HG03064 (cell line): ENCODE data around the gene MPHOSPH9.

Experiments
- ATAC-seq: cut with Tn5 transposase; IDR thresholded peaks from one replicate; pipeline ENCODE4 v1.9.1; 2021; ENCODE audit warnings: low read depth; ENCODE audit not compliant: unreplicated experiment

Gene MPHOSPH9, protein sequence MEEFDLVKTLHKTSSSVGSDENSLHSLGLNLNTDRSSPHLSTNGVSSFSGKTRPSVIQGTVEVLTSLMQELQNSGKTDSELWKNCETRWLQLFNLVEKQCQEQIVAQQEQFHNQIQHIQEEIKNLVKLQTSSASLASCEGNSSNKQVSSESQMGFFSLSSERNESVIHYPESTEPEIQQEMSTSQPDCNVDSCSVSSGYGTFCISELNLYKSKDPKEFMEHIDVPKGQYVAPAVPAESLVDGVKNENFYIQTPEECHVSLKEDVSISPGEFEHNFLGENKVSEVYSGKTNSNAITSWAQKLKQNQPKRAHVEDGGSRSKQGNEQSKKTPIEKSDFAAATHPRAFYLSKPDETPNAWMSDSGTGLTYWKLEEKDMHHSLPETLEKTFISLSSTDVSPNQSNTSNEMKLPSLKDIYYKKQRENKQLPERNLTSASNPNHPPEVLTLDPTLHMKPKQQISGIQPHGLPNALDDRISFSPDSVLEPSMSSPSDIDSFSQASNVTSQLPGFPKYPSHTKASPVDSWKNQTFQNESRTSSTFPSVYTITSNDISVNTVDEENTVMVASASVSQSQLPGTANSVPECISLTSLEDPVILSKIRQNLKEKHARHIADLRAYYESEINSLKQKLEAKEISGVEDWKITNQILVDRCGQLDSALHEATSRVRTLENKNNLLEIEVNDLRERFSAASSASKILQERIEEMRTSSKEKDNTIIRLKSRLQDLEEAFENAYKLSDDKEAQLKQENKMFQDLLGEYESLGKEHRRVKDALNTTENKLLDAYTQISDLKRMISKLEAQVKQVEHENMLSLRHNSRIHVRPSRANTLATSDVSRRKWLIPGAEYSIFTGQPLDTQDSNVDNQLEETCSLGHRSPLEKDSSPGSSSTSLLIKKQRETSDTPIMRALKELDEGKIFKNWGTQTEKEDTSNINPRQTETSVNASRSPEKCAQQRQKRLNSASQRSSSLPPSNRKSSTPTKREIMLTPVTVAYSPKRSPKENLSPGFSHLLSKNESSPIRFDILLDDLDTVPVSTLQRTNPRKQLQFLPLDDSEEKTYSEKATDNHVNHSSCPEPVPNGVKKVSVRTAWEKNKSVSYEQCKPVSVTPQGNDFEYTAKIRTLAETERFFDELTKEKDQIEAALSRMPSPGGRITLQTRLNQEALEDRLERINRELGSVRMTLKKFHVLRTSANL

GRCh38 chr12:123232807-123233504 is at the start of gene MPHOSPH9, which contains the start of gene MTRFR:
Gene MPHOSPH9, minus strand, starts transcription at chr12:123233141. Its CDS starts 2,777 bp downstream, at chr12:123230364.
Gene MTRFR, plus strand, starts transcription at chr12:123233436. Its CDS starts 20,239 bp downstream, at chr12:123253675.
- peak; percentile 72 for ATAC-seq

- ATAC-seq: no peak
These were observed 49.2 kb upstream of the MPHOSPH9 start for GRCh38 chr12:123282111-123282510.

DNA sequence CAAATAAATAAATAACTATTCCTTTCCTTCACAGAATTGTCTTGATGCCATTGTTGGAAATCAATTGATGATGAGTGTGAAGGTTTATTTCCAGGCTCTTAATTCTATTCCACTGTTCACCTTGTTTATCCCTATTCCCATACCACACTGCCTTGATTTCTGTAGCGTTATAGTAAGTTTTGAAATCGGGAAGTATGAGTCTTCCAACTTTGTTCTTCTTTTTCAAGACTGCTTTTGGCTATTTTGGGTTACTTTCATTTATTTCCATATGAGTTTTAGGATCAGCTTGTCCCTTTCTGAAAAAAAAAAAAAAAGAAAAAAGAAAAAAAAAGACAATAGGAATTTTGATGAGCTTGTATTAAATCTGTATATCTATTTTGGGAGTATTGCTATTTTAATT is 48.0 kb upstream of the MPHOSPH9 start:
- ATAC-seq: no peak

GRCh38 chr12:123278101-123278627 is 45.2 kb upstream of the MPHOSPH9 start:
- ATAC-seq: peak; percentile 71

DNA sequence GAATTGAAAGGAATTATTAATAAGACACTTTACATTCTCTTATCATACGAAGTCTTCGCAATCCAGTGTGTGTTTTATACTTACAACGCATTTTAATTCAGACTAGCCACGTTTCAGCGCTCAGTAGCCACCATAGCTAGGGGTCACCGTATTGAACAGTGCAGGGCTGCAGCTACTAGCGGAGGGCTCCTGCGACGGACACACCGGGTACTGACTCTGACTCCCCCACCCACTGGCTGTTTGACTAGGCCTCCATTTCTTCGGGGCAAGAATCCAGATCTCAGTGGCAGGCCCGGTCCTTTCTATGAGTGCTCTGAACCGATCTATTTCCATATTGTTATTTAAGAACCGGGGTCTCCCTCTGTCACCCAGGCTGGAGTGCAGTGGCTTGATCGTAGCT is 40.2 kb upstream of the MPHOSPH9 start:
- ATAC-seq: no peak

GRCh38 chr12:123271001-123271668 is 38.2 kb upstream of the MPHOSPH9 start:
- ATAC-seq: peak; percentile 52

DNA sequence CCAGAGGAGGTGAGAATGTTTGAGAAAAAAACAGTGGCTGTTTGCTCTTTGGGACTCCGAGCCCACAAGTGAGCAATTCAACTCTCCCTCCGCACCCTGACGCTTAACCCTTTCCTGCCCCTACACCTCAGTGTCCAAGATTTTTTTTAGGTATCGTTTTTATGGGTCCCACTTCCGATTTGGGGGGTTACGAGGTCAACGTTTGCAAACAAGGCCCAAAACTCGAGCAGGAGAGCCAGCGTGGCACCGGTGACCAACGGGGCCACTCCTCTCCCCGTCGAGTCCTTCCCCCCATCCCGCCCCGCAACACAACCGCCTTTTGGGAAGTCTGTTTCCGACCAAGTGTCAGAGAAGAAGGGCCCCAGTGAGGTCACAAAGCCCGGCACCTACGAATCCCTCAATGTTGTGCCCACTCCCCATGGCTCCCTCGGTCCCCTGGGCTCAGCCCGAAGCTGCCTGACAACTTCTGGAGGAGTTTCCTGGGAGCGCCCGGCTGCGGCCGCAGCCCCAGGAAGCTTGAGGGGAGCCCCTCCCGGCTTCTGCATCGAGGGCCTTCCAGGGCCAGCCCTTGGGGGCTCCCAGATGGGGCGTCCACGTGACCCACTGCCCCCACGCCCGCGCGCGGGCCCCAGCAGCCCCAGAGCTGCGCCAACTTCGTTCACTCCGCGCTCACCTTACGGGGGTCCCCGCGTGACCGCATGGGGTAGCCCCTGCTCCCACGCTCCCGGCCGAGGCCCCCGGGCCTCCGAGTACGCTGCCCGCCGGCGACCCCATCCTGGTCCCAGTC is 37.5 kb upstream of the MPHOSPH9 start:
- ATAC-seq: peak; percentile 12

GRCh38 chr12:123269896-123270213 is 36.9 kb upstream of the MPHOSPH9 start:
- ATAC-seq: no peak

GRCh38 chr12:123269395-123269892 is 36.5 kb upstream of the MPHOSPH9 start:
- ATAC-seq: no peak

DNA sequence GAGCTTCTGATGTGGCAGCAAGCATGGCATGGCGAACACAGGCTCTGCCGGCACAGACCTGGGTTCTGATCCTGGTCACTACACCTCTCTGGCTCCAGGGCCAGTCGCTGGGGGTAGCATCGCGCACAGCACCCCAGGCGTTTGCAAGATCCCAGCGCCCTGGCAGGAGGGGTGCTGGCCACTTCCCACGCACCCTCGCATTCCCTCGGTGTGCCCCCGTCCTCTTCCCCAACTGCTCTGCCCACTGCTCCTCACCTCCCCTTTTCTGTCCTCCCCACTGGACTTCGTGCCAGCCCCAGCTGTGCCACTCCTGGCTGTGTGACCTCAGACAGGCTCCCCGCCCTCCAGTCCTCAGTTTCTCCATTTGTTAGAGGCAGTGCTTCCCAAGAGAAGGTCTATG is 35.9 kb upstream of the MPHOSPH9 start:
- no peak for ATAC-seq

DNA sequence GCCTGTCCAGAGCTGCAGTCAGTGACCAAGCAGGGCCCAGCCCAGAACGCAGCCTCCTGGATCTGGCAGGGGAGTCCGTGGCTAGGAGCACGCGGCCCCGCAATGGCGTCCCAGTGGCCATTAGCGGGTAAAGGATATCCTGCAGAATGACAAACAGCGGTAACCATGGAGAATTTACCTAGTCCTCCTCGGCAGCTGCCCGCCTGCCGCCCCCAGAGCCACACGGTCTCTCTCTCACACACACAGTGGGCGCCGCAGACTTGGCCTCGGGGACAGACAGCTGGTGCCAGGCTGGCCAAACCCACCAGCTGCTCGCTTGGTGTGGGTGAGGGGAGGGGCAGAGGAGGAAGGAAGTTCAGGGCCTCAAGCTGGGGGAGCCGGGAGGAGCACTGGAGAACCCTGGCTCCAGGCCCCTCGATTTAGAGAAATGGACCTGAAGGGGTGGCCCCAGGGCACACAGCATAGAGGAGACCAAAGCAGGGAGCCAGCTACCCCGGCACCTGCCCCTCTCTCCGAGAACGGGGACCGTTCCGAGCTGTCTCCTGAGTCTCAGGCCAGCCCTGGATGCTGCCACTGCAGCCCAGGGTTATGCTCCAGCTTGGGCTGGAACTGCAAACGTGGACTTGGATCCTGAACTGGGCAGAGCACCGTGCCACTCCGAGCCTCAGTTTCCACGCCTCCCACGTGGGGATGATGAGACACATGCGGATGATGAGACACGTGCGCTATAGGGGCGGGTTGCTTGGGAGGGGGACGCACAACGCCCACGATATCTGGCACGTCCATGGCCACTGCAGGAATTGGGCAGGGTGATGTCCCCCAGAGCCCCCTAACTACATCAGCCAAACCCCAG is 35.3 kb upstream of the MPHOSPH9 start:
- no peak for ATAC-seq

DNA sequence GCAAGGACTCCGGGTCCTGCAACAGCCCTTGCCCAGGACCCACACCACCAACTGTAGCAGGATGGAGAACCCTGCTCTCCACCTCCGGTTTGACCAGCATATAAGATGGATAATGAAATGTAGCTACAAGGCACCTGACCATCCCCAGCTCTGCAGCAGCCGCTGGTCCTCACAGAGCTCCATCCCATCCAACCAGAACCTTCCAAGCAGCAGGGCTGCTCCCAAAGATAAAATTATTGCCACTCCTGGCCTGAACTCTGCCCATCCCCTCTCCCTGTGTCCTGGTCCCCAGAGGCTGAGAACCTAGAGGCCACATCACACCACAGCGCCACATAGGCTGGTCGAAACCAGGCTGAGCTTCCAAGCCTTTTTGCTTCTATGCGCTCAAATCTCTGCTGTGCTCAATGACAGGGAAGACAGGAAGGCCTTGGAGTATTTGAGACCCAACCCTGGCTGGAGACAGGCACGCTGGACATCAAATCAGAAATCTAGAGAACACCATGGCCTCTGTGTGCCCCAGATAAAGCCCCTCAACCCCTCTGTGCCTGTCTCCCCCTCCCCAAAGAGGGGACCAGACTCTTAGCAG is 34.5 kb upstream of the MPHOSPH9 start:
- ATAC-seq: no peak

DNA sequence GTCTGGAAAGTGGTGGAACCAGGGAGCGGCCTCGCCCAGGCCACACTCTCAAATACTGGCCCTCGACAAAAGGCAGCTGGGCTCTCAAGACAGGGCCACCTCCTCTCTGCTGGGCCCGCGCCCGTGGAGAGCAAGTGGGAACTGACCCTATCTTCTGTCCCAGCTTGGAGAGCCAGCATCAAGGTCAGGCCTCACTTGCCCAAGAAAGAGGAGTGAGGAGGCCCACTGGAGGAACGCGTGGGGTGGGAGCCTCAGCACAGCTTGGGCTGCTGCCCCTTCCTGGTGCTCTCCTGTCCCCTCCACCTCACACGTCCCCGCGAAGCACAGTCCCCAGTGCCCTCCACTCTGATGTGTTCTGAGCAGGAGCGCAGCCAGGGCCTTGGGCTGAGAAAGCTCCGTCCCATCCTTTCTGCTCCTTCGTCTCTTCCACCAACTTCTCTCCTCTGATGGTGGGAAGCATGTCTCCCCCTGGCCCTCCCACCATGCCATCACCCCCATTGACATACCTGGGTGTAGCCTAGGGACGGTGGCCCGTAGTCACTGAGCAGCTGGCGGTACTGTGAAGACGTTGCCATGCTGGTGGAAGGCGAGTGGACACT is 33.8 kb upstream of the MPHOSPH9 start:
- ATAC-seq: no peak

DNA sequence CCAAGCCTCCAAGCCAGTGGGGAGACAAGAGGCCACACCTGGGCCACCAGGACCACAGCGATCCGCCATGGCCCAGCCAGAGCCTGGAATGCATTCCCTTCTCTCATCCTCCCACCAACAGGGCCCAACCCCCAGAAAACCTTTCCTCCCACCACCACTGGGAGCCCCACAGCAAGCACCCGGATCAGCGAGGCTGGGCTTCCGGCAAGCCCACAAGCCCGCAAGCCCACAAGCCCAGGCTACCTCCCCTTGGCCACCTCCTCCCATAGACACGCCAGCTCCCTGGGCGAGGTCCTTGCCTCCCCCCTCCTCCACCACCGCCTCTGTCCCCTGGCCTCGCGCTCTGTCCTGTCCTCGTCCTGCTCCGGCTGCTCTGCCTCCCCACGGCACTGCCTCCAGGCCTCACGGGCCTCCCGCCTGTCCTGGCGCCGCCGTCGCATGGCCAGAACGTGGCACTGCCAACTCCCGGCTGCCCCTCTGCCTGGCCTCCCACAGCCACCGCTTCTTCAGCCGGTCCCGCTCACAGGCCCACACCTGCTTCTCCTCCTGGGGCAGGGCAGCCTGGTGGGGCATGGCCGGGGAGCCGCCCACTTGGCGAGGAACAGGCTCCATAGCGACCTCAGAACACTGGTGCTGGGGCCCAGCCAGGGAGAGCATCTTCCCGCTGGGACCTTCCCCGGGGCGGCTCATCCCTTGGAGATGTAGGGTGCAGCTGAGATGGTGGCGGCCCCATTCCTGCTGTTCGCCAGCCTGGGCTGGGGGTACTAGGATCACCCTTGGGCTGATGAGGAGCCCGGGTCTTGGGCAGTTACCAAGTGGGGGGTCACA is 33.1 kb upstream of the MPHOSPH9 start:
- no peak for ATAC-seq

GRCh38 chr12:123264642-123265041 is 31.7 kb upstream of the MPHOSPH9 start:
- no peak for ATAC-seq

GRCh38 chr12:123263196-123263817 is 30.4 kb upstream of the MPHOSPH9 start:
- ATAC-seq: no peak
